NCI-H446 (cell line): ENCODE measurements around the gene SIT1.

Source experiments
- DNase-seq, 2 experiments: peaks; one replicate each; lab custom pipeline; 2025; lab: John Stamatoyannopoulos, UW

The SIT1 gene, protein sequence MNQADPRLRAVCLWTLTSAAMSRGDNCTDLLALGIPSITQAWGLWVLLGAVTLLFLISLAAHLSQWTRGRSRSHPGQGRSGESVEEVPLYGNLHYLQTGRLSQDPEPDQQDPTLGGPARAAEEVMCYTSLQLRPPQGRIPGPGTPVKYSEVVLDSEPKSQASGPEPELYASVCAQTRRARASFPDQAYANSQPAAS

DNA sequence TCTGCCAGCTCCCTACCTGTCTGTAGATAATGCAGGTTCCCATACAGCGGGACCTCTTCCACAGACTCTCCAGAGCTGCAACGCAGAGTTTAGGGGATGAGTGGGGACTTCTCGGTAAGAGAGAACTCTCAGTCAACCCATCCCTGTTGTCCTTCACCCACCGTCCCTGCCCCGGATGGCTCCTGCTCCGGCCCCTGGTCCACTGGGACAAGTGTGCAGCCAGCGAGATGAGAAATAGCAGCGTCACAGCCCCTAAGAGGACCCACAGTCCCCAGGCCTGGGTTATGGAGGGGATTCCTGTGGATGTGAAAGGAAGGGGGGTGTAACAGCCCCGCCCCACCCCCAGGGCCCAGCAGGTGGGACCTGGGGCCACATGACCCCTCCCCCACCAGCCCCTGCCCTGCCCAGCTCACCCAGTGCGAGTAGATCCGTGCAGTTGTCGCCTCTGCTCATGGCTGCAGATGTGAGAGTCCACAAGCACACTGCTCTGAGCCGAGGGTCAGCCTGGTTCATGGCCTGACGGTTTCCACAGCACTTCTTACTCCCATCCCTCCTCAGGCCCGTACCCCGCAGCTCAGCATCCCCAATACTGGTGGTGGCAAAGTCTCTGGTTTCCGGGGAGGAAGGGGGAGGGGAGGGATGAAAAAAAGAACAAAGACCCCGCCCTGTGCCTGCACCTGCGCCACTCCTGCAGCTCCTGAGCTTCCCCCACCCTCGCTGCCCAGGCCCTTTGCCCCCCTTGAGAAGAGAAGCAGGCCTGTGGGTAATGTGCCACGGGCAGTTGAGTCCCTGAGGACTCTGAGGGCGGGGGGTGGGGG, at the start of gene SIT1:
TSS of gene SIT1 (minus strand) at position 591 of the 818 bp plus-strand sequence. CDS start at position 513, 78 bp downstream.
- DNase-seq, result no peak

DNA sequence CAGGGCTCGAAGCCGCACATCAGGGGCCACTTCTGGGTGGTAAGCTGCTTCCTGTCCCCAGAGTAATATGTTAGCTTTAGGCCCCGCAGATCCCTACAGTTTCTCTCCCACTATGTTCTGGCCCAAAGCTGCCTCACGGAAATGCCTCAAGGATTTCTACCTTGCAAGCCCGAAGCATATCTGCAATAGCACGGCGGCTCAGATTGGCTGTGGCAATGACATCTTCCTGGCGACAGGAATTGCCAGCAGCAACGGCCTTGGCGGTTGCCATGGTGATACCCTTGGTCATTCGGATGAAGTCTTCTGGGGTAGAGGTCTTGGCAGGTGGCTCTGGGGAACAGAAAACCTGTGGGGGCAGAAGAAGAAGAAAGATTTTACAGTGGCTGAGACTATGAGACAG, 49.3 kb upstream of the SIT1 start:
- DNase-seq, result no peak

DNA sequence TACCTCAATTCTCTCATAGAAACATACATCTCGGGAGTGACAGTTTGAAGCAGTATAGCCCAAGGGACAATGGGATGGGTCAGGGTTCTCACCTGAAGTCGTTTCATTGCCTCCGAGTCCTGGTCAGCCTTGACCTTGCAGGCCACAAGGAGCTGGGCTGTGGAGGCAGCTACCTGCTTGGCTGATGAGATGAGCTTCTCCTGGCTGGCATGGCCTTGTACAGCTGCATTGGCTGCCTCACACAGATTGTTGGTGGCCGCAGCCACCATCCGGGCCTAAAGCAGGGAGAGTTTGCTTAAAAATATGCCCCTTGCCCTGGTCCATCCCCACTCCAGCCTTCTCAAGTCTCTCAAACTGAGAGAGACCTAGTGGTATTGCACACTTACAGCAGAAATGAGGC, 47.5 kb upstream of the SIT1 start:
- no peak for DNase-seq

DNA sequence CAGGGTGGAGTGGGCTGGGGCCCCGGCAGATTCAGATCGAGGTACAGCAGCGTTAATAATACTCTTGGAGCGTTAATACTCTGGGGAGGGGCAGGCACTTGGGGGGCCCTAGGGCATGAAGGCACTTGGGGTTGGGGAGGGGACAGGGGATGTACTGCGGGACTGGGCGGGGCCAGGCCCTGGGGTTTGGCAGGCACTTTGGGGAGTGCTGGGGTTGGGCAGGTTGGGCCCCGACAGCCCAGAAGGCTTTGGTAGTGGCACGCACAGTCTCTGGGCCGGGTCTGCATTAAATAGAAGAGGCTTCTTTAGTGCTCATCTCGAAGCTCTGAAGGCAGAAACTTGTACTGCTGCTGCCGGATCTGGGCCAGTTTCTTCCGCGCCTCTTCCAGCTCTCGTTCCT, 46.8 kb upstream of the SIT1 start:
- DNase-seq, result no peak

DNA sequence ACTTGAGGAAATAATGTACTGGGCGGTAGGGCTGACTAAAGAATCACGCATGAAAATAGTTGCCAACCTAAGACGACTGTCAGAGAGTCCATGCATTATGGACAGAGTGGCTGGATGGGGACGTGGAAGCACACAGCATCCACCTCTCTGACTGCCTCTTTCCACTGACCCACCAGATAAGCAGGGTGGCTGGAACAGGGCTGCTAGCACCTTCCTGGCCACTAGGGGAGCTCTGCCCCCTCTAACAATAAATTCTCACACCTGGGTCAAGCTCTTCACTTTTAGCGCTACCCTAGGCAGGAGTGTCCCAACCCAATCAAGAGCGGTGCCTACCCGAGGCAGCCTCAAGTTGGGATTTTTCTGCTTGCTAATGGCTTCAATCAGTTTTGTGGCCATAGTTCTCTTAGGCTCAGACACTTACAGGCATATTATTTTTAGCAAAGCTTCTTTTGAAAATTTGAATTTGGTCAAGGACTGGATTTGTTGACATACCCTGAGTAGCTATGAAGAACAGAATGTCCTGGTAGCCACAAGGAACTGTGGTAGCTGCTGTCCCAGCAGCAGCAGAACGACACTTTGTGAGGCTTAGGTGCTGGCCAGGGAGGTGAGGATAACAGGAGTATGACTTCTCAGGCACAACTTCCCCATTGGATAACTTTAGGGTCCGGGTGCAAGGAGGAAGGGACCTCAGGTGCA, 45.9 kb upstream of the SIT1 start:
- peak in 1 of 2 experiments; percentile 31 for DNase-seq

DNA sequence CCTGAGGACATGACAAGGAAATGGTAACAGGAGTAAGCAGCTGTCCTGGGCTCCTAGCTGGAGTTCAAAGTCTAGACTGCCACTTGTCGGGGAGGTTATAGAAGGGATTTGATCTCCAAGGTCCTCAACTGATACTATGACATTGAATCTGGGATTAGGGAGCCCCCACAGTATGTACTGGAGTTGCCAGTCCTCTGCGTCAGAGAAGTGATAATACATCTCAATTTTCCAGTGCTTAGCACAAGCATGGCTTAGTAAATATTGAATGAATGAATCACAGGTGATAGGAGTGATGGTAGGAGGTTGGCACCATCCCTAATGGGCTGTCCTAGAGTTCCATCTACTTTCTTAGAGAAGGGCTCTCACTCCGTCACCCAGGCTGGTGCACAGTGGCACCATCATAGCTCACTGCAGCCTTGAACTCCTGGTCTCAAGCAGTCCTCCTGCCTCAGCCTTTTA, 45.2 kb upstream of the SIT1 start:
- no peak for DNase-seq

DNA sequence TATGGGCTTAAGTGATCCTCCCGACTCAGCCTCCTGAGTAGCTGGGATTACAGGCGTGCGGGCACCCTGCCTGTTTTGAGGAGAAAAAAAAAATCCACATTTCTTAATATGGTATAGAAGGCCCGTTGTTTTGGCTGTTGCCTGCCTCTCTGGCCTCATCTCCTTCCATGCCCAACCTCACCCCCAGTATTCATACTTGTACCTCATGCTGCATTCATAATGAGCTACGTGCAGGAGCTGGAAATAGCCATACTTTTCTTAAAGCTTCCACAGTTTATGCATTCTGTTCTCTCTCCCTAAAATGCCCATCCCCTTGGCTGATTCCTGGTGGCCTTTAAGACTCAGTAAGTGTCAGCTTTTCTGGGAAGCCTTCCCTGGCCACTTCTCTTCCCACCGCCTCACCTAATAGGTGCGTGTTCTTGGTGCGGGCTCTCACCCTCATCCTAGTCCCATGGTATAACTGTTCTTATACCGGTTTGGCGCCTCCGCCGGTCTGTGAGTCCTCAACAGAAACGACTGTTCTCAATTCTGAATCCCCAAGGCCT, 41.1 kb upstream of the SIT1 start:
- no peak for DNase-seq

DNA sequence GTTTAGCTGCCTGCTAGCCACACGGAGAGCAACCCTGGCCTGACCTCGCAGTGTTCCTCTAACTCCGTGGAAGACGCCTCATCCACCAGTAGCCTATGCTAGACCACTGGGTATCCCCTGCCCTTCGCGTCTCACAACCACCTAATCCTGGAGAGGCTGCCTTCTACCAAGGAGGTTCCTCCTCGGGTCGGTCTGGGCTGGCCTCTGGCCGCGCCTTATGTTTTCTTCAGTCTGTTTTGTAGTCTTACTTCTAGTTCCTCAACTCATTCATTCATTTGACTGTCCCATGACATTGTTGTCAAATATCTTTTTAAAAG, 40.6 kb upstream of the SIT1 start:
- no peak for DNase-seq

DNA sequence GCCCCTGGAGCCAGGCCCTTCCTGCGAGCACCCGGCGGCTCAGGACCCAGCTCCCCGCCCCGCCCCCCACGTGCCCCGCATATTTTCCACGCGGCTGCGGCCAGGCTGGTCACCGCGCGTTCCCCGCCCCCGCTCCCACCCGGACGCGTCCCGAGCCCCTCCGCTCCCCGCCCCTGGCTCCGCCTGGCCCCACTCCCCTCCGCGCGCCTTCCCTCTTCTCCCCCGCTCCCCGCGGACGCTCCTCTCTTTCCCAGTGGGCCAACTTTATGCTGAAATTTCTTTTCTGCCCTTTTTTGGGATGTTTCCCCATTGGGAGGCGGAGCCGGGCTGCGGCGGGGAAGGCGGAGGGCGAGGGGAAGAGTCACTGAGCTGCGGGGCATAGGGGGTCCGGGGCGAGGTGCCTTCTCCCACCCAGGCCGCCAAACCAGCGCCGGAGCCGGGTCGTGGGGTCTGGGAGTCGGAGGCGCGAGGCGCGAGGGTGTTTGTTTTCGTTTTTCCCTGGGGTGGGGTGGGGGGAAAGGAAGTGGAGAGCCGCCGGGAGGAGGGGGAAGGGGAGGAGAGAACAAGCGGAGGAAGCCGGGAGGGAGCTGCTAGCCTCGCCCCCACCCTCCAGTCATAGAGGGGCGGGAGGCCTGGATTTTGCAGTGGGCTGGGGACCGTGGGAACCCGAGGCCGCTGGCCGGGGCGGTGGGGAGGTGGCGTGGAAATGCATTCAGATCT, 40.0 kb upstream of the SIT1 start:
- peak in 1 of 2 experiments; percentile 40 for DNase-seq

DNA sequence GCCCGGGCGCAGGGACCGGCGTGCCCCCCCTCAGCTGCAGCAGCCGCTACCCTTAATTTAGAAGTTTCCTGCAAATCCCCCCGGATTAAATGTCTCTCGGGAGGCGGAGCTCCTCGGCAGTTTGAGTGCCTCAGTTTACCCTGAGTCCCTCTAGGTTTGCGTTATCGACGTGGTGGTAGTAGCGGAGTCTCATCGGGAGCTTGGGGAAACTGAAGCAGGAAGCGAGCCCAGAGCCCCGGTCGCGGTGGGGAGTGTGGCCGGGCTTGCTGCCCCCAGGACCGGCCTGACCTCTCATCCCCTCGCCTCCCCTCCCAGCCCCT, 39.5 kb upstream of the SIT1 start:
- no peak for DNase-seq

DNA sequence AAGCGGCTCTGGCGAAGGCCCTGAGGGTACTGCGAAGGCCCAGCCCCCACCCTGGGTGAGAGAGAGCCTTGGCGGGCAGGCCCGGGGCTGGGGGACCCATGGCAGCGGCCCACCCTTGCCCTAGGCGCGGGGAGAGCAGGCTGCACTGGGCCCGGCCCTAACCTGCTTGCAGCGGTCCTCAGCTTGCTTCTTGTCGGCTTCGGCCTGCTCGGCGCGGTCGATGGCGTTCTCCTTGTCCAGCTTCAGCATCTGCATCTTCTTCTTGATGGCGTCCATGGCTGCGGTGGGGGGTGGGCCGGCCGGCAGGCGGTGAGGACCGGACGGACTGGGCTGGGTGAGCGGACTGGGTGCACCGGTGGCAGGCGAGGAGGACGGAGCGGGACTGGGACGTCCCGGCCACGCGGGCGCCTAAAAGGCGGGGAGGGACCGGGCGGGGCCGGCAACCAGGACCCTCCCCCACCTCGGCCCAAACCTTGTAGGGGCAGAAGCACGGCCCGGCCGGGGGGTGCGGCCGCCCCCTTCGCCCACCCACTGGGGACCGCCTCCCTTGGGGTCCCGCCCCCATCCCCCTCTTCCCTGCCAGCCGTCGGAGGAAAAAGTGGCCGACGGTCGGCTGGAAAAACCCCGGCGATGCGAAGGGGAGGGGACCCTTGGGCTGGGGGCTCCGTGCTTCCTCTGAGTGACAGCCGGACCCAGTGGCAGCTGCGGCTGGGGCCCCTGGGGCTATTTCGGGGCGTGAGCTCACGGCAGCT, 39.0 kb upstream of the SIT1 start, which contains the start of gene TPM2:
TSS of gene TPM2 (minus strand) at position 384 of the 752 bp plus-strand sequence. CDS start at position 276, 108 bp downstream.
- no peak for DNase-seq

DNA sequence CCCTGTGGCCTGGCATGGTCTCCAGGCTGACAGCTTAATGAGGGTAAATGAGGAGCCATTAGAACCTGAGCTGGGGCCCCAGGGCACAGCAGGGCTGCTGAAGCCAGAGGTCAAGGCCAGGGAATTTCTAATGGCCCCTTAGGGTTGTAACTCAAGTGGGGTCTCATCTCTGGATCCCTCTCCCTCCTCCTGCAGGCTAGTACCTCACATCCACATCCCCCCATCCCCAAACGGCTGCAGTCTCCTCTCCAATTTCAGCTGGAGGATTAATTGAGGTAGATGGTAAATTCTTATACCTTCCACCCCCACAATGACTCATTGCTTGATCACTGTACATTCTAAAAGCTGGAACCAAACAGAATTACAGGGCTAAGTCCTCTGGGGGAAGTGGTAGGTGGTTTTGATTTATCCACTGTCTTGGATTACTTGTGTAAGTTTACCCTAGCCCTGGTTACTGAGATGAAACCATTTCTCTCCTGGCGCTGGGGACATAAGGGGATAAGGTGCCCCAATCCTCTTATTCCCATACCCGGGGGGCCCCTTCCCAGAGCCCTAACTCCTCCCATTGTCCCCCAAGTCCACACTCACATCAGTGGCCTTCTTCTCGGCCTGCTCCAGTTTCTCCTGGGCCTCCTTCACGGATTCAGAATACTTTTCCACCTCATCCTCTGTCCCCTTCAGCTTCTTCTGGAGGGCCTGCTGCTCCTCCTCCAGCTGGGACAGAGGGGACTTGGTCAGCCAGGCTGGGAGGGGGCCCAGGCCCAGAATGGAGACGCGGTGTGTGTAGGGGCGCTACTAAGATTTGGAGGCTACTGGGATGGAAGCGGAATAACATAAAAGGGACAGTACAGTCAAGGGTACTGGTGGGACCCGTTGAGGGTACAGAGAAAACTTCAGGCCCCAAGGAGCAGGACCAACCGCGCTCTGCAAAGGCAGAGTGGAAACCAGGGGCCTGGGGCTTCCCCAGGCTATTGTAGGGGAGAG, 38.1 kb upstream of the SIT1 start:
- DNase-seq, result no peak

DNA sequence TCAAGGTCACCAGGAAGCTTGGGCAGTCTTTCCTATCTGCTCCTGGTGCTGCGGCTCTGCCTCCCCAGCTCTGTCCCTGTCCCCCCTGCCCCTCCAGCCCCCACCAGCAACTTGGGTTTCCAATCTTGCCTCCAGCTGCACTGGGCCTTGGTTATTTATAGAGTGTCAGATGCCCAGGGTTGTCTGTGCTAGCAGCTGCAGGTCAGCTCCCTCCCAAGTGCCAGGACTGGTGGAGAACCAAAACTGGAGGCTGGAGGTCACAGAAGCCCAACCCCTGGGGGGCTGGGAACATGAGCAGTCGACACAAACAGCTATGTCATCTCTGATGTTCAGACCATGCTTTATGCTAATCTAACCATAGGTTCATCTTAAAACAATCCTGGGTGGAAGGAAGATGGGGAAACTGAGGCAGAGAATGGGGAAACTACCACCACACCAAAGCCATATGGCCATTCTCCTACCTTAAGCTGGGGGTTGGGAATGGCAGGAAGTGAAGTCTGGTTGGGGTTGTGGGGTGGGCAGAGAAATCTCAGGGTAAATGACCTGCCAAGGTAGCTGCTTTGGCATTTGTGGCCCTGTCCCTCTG, 37.3 kb upstream of the SIT1 start:
- DNase-seq, result no peak

DNA sequence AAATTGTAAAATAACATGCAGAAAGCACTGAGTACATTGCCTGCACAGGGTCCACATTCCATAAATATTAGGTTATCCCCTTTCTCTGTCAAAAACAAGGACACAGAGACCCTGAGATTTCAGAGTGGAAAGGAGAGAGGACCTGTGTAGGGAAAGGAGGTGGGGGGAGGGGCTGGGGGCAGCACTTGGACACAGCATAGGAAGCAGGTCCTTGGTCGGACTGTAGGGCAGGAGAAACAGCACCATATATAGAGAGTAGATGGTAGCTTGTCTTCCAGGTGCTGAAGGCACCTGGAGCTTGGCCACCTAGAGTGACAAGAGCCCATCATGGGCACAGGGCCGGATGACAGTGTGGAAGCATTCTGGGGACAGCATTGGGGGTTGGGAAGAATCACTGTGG, 36.6 kb upstream of the SIT1 start:
- no peak for DNase-seq

DNA sequence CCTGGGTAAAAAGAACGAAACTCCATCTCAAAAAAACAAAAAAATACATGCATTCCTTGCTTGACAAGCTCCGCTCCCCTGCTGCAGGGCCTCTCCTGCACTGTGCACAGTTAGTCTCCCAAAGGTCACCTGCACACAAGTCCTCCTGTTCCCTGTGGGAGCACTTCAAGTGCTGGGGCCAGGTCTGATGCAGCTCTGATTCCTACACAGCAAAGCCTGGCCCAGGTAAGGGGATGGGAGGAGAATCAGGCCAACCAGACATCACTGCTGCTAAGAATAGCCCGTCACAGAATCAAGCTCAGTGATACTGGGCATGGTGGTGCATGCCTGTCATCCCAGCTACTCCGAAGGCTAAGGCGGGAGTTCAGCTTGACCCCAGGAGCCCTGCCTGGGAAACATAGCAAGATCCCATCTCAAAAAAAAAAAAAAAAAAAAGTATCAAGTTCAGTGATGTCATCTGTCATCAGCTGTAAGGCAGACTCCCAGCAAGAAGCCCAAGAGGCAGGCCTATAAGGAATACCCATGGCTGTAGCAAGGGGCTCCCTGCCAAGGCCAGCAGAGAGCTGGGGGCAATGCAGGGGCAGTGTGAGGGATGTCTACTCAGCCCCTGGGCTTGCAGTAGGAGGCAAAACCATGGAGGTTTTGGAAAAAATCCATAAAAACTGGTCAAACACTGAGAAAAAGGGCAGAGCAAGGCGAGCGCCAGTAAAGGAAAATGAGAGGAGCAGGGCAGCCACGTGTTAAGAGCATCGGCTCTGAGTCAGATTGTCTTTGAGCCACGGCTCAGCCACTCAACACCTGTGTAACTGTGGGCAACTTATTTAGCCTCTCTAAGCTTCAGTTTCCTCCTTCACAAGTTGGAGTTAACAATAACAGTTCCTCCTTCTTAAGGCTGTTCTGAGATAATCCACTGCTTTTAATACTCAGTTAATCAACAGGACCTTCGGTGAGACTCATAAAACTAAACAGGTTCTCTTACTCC, 35.8 kb upstream of the SIT1 start:
- no peak for DNase-seq

DNA sequence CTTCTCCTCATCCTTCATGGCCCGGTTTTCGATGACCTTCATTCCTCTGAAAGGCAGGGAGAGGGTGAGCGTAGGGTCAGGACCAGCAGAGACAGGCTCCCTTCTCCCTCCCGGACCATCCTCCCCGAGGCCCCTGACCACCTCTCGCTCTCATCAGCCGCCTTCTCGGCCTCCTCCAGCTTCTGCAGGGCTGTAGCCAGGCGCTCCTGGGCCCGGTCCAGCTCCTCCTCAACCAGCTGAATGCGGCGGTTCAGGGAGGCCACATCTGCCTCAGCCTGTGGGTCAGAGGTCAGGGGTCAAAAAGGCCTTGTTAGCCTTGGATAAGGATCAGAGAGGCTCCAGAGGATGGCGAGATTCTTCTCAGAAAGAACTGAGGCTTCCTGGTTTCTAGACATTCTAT, 34.8 kb upstream of the SIT1 start:
- no peak for DNase-seq

DNA sequence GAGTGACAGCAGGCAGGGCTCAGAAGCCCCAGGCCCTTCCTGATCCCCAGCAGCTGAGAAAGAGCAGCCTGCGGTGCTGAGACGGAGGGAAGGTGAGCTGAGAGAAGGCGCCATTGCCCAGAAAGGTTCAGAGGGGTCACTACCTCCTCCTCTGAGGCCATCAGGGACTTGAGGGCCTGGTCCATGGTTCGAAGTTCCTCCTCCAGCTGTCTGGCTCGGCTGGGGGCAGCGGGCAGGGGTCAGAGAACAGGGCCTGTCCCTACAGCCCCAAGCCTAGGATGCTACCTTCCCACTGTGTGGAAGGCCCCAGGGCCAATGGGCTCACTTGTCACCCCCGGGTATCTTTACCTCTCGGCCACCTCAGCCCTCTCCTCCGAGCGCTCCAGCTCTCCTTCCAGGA, 34.2 kb upstream of the SIT1 start:
- no peak for DNase-seq

DNA sequence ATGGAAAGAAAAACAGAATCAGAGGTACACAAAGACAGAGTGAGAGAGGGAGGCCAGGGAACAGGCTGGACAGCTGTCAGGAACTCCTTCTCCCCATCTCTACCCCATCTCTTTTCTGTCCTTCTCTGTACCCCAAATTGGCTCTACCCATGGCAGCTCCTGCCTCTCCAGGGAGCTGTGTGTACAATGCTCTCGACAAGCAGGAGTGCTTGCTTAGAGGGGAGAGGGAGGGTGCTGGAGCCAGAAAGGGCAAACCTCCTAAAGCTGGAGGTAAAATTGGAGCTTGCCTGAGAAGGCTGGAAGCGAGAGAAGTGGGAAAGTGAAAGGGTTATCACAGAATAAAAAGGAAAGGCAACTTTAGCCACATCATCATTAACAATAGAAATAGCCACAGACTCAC, 32.6 kb upstream of the SIT1 start:
- DNase-seq, result no peak
